Dermis microvascular lymphatic vessel endothelial cell (primary cell): Measurements from ENCODE around the gene TWF1. TPM values are rescaled to one million over a fixed set of nuclear protein-coding genes. Genes with fewer than 3 reads are reported as not detected.
"Not testable (repeated sequence)": the region's sequence is repeated elsewhere in the genome, so short reads cannot be mapped to it uniquely, and the experiment has no call there.

ENCODE experiments used
- DNase-seq, 2 donors: peaks; one replicate each; pipeline versions ENCODE4 v3.0.0 to v3.0.0-alpha.2; 2010; ENCODE audit warnings: low read depth in 2 of 2
- total RNA-seq: library from RNA; depleted of rRNA; stranded (reverse); fragments of >200 nt; gene quantifications from 2 replicates; pipeline ENCODE4 v1.2.1, GENCODE V29; 2014

The TWF1 gene
- 89.6 and 95.4 TPM in 2 replicates for total RNA-seq

DNA sequence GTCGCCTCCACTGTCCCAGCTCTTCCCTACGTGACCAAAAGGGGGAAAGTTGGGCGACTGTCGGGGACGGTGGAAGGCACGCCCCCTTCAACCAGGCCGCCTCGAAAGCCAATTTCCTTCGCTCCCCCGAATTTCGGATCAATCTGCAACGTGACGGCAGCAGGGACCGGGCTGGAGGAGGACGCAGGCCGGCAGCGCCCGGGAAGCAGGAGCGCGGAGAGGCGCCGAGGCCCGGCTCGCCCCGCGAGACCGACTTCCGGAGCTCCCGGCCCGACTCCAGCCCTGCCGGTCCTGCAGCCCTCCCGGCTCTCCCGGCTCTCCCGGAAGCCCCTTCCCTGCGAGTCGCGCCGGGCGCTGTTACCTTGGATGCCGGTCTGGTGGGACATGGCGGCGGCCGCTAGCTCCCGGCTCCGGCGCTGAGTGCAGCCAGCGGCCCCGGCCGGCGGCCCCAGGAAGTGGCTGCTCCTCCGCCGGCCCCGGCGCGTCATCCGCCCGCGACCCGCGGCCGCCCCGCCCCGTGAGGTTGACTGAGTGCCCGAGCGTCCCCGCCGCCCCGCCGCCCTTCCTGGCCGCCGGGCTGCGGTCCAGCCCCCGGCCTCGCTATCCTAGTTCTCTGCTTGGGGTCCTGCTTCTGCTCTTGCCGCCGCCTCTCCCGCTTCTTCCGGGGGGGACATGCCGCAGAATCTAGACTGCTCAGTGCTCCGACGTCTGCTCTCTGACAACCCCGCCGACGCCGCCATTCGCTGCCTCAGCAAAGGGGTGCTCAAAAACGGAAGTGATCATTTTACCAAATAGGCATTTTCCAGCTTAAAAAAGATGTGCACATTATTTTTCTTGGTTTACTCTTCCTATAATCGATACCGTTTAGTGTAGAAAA, at the start of gene TWF1:
TSS of gene TWF1 (minus strand) at position 458 of the 877 bp plus-strand sequence. CDS start at position 386, 72 bp downstream.
- peak; percentile 39 to 84 for DNase-seq

DNA sequence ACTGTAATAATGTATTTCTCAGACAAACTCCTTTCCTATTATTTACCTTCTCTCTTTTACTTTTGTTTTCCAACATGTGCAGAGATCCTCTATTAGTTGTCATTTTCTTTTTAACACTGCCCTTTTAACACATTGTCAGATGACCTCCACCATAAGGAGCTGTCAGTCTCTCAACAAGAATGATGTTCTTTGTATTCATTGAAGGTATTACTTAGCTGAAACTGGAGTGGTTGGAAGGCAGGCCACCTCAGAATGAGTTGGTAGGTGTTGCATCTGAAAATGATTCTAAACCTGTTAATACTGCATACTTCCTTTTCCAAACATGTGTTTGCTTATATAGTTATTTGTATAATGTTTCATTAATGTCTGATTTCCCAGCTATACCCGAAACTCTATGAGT, 46.6 kb upstream of the TWF1 start:
- DNase-seq, result no peak

DNA sequence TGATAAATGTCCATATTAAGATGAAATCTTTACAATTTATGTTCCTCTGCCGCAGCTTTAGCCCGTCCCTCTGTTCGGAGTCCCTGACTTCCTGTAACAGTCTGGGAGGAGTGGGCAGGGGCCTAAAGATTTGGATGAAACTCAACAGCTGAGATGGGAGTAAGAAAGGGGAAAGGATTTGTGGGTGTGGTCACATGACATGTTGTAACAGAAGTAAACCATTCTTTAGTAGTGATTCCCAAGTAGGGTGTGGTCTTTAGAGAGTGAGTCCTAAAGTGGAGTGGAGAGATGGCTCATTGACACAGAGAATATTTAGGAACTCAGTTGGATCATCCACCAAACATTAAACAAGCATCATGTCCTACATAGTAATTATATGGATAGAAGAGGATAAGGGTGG, 42.7 kb upstream of the TWF1 start:
- DNase-seq, result no peak

DNA sequence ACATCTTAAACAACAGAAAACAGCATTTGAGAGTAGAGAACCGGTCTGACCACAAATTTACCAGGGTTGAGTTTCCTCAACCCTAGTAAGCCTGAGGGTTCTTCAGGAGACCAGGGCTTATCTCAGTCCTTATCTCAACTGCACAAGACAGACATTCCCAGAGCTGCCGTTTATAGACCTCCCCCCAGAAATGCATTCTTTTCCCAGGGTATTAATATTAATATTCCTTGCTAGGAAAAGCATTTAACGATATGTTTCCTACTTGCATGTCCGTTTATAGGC, 42.0 kb upstream of the TWF1 start:
- DNase-seq, result no peak

DNA sequence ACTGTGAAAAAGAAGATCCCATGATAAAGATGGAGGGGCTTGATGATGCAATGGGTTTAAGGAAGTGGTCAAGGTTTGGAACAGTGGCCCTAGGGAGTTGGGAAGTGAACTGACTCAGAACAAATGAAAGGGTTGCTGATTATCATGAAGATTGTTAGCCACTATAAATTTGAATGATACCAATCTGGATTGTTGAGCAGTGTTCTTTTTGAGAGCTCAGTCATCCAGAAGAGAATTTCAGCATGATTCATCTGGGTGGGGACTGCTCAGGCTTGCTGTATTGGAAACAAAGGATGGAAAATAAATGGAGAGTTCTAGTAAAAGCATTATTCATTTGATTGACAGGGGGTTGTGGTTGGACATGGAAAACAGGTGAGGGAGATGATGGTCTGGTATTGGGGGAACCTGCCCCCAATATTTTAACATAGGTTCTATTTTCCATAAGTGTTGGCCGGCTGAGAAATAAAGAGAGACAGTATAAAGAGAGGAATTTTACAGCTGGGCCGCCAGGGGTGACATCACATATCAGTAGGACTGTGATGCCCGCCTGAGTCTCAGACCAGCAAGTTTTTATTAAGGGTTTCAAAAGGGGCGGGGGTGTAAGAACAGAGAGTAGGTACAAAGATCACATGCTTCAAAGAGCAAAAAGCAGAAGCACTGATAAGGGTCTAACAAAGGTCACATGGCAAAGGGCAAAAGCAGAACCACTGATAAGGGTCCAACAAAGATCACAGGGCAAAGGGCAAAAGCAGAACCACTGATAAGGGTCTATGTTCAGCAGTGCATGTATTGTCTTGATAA, 41.5 kb upstream of the TWF1 start:
- not testable (repeated sequence) for DNase-seq

DNA sequence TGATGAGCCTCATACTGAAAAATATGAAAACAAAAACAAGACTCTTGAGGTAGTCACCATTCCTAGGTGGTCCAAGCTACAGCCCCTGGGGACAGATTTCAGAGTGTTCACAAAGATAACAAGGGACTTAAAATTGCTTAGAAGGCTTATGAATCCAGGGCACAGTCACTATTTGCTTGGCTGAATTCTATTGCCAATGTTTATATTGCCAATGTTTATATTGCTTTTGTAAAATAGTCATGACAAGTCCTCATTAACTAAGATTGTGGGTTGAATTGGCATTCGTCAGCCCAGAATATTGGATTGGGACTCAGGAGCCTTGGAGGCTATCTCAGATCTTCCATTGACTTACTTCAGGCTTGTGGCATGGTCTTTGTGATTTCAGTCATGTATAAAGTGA, 36.1 kb upstream of the TWF1 start:
- no peak for DNase-seq

DNA sequence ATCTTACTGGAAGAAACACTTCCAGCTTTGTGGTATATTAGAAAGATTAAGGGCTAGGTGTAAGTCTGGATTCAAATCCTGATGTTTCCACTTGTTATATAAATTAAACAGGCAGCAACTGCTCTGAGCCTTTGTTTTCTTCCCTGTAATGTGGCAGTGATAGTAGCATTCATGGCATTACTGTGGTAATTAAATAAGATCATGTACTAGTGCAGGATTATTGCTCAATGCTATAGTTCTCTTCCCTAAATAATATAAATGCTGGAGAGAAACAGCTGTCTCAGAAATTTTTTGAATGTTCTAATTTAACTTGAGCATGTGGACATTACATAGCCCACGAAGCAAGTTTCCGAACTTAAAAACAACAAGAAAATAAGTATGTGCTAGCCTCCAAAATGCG, 35.1 kb upstream of the TWF1 start:
- DNase-seq, result no peak

DNA sequence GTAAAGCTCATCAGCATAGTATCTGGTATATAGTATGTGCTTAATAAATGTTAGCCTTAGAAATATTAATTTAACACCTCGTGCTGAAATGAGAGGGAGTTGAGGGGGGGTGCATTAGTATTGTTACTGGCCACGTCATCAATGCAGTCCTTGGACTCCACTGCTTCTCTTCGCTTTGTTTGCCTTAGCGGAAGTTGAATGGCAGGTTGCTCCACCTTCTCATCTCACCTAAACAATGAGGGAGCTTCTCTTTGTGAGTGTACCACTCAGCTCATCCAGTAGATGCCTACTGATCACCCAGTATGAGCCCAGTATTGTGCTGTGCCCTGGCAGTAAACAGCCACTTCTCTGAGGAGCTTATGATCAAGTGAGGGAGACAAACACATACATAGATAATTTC, 34.2 kb upstream of the TWF1 start:
- no peak for DNase-seq

DNA sequence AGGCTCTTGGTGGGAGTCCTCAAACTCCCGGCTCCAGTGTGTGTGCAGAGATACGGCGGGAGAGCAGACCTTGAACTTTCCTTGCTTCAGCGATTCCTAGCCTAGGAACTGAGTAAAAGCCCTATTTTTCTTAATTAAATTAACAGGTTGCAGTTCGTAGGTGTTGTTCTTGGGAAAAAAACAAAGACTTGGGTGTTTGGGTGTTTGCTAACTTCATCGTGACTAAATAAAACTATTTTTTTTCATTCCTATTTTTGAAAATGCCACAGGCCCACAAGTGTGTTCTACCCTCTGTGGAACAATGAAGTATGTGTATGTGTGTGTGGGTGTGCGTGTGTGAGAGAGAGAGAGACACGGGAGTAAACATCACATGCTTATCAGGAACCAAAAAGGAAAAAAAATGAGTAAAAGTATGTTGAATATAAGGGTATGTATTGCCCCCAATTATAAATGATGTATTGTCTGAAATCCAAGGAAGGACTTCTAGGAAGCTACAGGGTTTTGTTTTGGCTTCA, 30.4 kb upstream of the TWF1 start:
- peak; percentile 29 to 54 for DNase-seq

DNA sequence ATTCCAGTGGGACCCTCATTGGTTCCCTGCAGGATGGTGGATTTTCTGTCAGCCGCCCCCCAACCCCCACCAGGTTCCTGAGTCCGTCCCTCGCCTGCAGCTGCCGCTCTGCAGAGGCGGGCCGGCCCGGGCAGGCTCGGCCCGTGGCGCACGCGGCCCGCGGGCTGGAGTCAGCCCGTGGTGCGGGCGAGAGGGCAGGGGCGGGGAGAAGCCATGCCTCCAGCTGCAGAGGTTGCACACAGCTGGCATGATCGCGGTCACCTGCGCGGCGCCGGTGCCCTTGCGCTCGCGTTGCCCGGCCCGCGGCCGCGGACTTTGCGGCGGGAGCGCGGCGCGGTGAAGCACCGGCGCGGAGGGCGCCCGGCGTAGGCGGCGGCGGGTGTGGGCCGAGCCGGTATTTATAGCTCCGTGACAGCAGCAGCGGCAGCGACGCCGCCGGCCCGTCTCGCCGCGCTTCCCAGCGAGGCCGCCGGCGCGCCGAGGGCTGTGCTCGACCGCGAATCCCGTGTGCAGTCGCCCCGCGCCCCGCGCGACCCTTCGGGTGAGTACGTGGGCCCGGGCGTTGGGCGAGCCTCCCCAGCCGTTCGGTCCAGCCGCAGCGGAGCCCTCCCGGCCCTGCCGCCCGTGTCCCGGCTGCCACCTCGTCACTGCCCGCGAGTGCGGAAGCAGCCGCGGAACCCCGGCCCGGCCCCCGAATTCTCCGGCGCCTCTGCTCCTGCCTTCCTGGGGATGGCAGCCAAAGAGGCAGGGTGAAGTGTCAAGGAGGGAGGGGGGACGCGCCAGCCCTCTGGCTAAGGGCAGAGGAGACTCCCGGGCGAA, 29.7 kb upstream of the TWF1 start, which contains the start of gene TMEM117:
TSS of gene TMEM117 (plus strand) at position 426 of the 819 bp plus-strand sequence.
- peak in 1 of 2 donors; percentile 58 for DNase-seq

DNA sequence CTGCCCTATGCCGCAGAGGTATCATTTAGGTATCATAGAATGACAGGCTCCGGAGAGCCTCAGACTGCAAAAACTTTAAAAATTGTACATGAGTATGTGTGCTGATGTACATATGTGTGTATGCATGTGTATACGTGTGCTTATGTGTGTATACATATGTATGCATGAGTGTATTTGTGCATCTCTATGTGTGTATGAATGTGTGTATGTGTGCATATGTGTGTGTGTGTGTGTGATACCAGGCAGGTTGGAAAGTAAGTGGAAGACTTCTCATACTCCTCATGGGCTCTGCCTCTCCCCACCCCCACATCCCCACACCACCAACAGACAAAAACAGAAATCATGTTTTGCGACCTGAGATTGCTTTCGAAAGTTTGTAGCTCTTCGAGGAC, 29.1 kb upstream of the TWF1 start:
- DNase-seq, result no peak

DNA sequence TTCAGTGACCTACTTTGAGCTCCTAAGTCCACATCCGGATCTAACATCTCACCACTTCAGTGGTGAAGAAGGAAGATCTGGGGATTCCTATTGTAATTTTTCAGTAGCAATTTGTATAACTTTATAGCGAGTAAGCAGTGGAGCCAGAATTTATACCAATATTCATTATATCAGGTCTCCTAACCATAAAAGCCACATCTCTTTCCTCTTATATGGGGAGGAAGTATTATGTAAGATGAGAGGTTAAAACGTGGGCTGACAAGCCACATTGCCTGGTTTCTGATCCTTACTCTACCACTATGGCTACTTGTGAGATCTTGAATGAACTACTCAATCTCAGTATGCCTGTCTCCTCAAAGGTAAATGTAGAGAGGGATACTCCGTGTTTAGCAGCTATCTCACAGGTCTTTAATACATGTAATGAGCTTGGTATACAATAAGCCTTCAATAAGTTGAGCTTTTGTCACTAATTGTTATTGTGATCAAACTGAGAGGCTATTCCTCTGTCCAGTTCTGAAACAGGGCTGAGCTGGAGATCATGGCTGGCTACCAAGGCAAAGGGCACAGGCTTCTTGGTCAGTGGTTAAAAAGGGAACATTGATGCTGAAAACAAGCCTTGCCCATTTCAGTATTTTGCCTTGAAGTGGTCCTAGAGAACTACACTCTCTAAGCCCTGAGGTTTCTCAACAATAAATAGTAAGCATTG, 26.5 kb upstream of the TWF1 start:
- no peak for DNase-seq

DNA sequence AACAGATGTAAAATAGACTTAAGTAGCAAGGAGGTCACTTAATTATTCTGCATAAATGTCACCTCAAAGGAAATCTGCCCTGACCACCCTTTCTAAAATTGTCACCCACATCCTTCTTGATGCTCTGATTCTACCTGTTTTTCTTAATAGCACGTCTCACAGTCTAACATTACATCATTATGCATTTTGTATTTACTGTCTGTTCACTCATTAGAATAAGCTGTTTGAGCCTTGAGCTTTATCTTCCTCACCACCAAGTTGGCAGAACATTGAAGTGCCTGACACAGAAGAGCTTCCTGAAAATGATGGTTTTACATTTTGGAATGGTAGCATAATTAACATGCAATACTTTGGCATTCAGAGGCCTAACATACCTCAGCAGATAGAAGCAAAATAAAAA, 21.0 kb upstream of the TWF1 start:
- no peak for DNase-seq

DNA sequence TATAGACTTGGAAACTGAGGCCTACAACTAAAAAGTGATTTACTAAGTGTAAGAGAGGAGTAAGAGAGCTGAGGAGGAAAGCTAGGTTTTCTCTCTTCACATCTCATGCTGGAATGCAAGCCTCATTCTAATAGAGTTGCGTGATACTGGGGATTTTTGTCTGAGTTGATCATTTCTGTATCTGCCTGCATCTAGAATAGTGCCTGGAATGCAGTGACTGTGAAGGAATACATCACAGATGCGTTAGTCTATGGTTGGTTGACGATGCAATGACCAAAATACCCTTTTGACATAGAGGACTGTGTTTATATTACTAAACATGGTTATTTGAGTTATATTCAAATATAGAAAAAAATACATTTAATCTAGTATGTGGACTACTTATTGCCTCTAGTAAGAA, 20.6 kb upstream of the TWF1 start:
- DNase-seq, result no peak

DNA sequence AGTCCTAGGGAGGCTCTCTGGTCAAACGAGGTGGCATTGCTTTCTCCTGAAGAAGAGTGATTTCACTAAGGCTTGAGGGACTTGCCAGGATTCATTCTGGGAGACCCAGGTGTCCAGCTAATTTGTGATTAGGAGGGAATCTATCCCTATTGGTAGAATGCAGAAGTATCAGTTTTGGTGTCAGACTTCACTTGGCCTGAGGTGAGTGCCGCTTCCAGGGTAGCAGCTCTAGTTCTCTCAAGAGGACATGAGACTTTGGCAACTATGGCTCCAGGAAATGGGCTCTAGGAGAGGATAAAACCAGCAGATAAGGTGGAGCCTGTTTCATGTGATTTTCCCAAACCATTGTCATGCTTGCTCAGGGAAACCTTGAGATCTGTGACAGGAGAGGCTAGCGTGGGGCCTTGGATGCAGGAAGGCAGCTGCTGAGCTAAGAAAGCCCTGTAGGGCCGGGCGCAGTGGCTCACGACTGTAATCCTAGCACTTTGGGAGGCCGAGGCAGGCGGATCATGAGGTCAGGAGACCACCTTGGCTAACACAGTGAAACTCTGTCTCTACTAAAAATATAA, 18.2 kb upstream of the TWF1 start:
- no peak for DNase-seq

DNA sequence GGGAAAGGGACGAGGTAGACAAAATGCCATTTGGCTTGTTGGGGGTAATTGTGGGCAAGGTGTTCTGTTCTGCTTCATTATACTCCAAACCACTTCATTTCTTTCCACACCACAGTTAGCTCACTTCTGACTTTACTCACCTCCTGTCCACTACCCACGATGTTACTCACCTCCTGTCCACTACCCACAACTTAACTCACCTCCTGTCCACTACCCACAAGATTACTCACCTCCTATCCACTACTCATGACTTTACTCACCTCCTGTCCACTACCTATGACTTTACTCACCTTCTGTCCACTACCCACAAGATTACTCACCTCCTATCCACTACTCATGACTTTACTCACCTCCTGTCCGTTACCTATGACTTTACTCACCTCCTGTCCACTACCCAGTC, 10.1 kb upstream of the TWF1 start:
- no peak for DNase-seq

DNA sequence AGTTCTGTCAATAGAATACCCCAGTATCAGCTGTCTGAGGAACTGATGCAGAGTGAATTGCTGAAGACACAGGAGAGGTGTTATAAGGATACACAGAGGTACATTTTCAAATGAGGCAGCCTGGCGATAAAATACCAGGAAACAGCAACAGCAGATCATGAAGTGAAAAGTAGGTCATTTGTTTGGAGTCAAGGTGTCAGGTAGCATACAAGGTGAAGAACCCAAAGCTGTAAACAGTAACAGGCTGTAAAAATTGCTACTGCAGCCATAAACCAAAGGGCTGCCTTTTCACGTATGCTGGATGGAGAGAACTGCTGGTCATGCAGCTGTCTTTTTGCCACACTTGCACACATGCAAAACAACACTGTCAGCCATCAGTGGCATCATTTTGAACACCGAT, 9.3 kb upstream of the TWF1 start:
- no peak for DNase-seq

DNA sequence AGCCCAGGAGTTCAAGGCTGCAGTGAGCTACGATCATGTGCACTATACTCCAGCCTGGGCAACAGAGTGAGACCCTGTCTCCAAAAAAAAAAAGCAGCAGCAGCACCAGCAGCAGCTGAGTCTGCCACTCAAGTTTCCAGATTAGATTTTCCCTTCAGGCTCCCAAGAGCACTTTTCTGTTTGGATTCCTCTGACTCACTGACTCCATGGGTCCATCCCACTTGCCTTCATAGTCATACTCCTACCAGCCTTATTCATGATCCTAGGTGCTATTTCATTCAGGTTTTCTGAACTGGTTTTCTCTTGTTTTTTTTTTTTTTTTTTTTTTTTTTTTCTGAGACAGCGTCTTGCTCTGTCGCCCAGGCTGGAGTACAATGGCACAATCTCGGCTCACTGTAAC, 6.8 kb upstream of the TWF1 start:
- no peak for DNase-seq

DNA sequence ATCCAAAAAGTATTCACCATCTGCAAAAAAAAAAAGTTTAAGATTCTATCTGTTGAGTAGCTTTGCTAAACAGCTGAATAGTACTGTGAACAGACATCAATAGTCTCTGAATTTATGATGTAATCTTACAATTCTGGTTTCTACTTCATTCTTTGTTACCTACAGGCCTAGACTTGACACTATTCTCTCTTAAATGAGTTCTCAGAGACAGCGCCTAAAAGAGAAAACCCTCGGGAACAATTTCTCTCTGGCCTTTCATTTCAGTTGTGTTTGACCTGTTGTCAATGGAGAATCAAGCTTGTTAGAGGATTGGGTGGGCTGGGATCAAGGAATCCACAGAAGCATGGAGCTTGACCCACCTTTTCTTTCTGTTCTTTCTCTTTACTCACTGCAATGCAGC, 5.9 kb upstream of the TWF1 start:
- DNase-seq, result no peak

DNA sequence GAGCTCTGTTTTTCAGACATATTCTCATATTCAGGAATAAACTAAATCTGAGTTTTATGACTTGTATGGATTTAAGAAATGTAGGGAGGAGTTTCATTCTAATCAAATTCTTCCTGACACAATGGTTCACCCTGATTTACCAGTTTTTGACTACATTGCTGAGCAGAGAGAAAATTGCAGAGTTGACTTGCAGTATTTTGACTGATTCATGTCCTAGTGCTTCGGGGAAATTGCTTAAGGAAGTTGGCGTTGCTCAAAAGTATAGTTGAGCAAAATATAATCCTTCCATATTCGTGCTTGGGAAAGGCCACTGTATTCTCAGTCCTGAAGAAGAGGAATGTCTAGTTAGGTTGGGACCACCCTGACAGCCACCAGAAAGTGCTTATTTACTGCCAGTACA, 1.3 kb upstream of the TWF1 start:
- no peak for DNase-seq

DNA sequence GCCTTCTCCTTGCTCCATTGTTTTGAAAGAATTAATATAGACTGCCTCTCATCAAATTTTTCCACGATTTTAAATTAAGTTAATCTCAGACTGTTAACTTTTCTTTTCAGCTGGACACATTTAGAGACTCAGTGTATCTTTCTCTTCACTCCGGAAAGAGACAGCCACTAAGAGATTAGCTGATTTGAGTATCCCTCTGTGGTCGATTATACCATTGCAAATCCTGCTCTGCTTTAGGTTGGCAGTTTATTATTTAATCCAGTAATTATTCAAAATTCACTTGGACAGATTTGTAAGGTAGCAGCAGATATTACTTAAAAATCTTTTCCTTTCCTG, 588 bp upstream of the TWF1 start:
- DNase-seq, result no peak
